Panc1 (cell line): ENCODE data around the gene AOAH. TPM values are rescaled to one million over a fixed set of nuclear protein-coding genes. Genes with fewer than 3 reads are reported as not detected.
"Not testable (repeated sequence)": the region's sequence is repeated elsewhere in the genome, so short reads cannot be mapped to it uniquely, and the experiment has no call there.

ENCODE experiments used
- ATAC-seq: fragments of 200-7000 bp; cut with Tn5 transposase; 2 replicates; pipeline ENCODE4 v1.9.1; 2020; ENCODE audit warnings: mild to moderate bottlenecking, moderate library complexity
- BruUV-seq: library from RNA; stranded (reverse); fragments of 400-500 nt; replicated peaks from 2 replicates; lab custom pipeline; 2021; lab: Mats Ljungman, UMichigan
- CTCF ChIA-PET: fragments of 300-600 bp; sonication (Branson Sonifier 250); formaldehyde crosslinking; loops from one replicate; lab custom pipeline; 2022; ENCODE audit warnings: antibody characterized with exemption; lab: Charles Lee
- POLR2A ChIA-PET: fragments of 300-600 bp; sonication (Branson Sonifier 250); formaldehyde crosslinking; loops from one replicate; lab custom pipeline; 2022; ENCODE audit warnings: antibody characterized with exemption; lab: Charles Lee
- DNase-seq: peaks from one replicate; pipeline ENCODE4 v3.0.0-alpha.2; 2010; ENCODE audit warnings: low read depth, low spot score
- H3K27ac ChIP-seq: 2 replicates; pipeline ENCODE4 v1.5.1; 2011; ENCODE audit warnings: mild to moderate bottlenecking, low read length, inconsistent platforms
- H3K27me3 ChIP-seq: fragments of 200-500 bp; sonication (Bioruptor generic); 2 replicates; pipeline ENCODE4 v1.6.0; 2014; ENCODE audit warnings: low read length, inconsistent platforms; ENCODE audit not compliant: control insufficient read depth, insufficient read depth
- H3K36me3 ChIP-seq: fragments of 200-500 bp; sonication (Bioruptor generic); 2 replicates; pipeline ENCODE4 v1.5.1; 2014; ENCODE audit warnings: inconsistent platforms, mild to moderate bottlenecking, low read length, moderate library complexity; ENCODE audit not compliant: control insufficient read depth, insufficient read depth
- H3K4me1 ChIP-seq: 2 replicates; pipeline ENCODE4 v1.5.1; 2011; ENCODE audit warnings: inconsistent platforms, mild to moderate bottlenecking, low read length, moderate library complexity; ENCODE audit not compliant: control insufficient read depth, insufficient read depth
- H3K4me3 ChIP-seq, 2 experiments: 2 replicates each; pipeline ENCODE4 v1.5.1; 2011 to 2012; ENCODE audit warnings: low read depth in 2 of 2, low read length in 2 of 2, mild to moderate bottlenecking in 2 of 2, inconsistent platforms in 1 of 2, moderate library complexity in 1 of 2
- H3K9me3 ChIP-seq: fragments of 200-500 bp; sonication (Bioruptor generic); 2 replicates; pipeline ENCODE4 v1.5.1; 2014; ENCODE audit warnings: low read depth, mild to moderate bottlenecking, inconsistent platforms, low read length, moderate library complexity; ENCODE audit not compliant: control insufficient read depth, insufficient read depth
- CTCF ChIP-seq: fragments of 450-650 bp; IDR thresholded peaks from 2 replicates; pipeline ENCODE4 v1.5.1; 2017; ENCODE audit warnings: mild to moderate bottlenecking
- POLR2AphosphoS5 ChIP-seq: IDR thresholded peaks from 2 replicates; pipeline ENCODE4 v1.6.1; 2012; ENCODE audit warnings: mild to moderate bottlenecking, low read depth, low read length, moderate library complexity
- REST ChIP-seq, 2 experiments: IDR thresholded peaks; 2 replicates each; pipeline ENCODE4 v1.6.1; 2011 to 2012; ENCODE audit warnings: low read depth in 2 of 2, control low read depth in 1 of 2, low read length in 1 of 2, mild to moderate bottlenecking in 1 of 2, moderate library complexity in 1 of 2; ENCODE audit not compliant: insufficient read depth in 1 of 2
- SIN3A ChIP-seq: IDR thresholded peaks from 2 replicates; pipeline ENCODE4 v1.6.1; 2012; ENCODE audit warnings: low read depth, mild to moderate bottlenecking, low read length, moderate library complexity, borderline replicate concordance; ENCODE audit not compliant: insufficient read depth
- TCF7L2 ChIP-seq: IDR thresholded peaks from 2 replicates; pipeline ENCODE4 v1.6.1; 2011; ENCODE audit warnings: mild to moderate bottlenecking, low read depth, low read length, inconsistent platforms
- in situ Hi-C: cut with HindIII; loops from 2 replicates; pipeline ENCODE4 v1.10.0; 2016; ENCODE audit warnings: low sequenced_read_pairs, low pct_unique_long_range_greater_than_20kb
- intact Hi-C: fragments of 100-400 bp; cut with micrococcal nuclease; formaldehyde crosslinking; loops from one replicate; pipeline ENCODE4 v1.10.0; 2022; ENCODE audit not compliant: unreplicated experiment
- total RNA-seq: library from RNA; stranded (reverse); gene quantifications from one replicate; pipeline ENCODE4 v1.2.1, GENCODE V29; 2021; ENCODE audit not compliant: unreplicated experiment

Gene AOAH
- total RNA-seq, 1 experiment from 2014 or later, result 0.31 TPM

DNA sequence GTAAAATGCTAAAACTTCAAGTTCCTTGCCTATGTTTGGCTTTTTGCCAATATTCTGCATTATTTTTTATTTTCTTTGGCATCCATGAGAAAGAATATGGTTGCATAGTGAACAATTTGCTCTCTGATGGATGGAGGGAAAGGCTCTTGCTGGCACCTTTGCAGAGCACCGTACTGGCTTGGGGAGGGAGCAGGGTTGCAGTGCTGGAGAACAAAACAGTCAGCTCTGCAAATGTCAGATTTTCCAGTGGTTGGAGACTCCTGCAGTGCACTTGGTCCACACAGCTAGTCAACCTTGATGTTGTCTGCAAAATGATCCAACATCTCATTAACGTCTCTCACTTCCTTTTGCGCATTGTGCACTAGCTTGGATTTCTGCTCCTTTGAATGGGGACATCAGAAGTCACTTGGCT, 233.9 kb downstream of the AOAH start:
- in situ Hi-C loops, result loop anchor here (25.0 kb wide), 1 partner anchor 697 kb away; no protein-coding TSS in a partner anchor
- H3K4me3 ChIP-seq, result no peak overlapping the region
- ChIA-PET POLR2A (no interaction called here), CTCF (interaction anchor here (0.9 to 1.2 kb wide), 3 partner anchors 691 to 708 kb away, joined by 3 read pairs; no protein-coding TSS in a partner anchor)
- H3K27ac ChIP-seq, result peak overlapping the region; percentile 65; the same call in 1 of the 2 replicates
- H3K36me3 ChIP-seq, result no peaks in the 10 kb centered on the region
- TF ChIP-seq CTCF (no peak), SIN3A (no peak), TCF7L2 (no peak), REST (IDR thresholded peaks at IDR 0.05; ENCODE audit: insufficient read depth in 1 of 2, low read depth in 2 of 2, low read length in 1 of 2) (no peak), POLR2AphosphoS5 (no peak)
- no peaks in the 10 kb centered on the region for H3K4me1 ChIP-seq
- peaks cover 33% of the 10 kb centered on the region; the same call in 1 of the 2 replicates for H3K9me3 ChIP-seq
- intact Hi-C loops, result loop anchor here (5.0 kb wide), 1 partner anchor 167 kb away; no protein-coding TSS in a partner anchor
- BruUV-seq, result no TSS peak
- DNase-seq (no peak), ATAC-seq (no peak)
- H3K27me3 ChIP-seq, result no peaks in the 10 kb centered on the region

DNA sequence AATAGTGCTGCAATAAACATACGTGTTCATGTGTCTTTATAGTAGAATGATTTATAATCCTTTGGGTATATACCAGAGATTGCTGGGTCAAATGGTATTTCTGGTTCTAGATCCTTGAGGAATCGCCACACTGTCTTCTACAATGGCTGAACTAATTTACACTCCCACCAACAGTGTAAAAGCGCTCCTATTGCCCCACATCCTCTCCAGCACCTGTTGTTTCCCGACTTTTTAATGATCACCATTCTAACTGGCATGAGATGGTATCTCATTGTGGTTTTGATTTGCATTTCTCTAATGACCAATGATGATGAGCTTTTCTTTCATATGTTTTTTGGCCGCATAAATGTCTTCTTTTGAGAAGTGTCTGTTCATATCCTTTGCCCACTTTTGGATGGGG, 235.6 kb downstream of the AOAH start:
- H3K27ac ChIP-seq, BruUV-seq, ATAC-seq, POLR2A ChIA-PET, H3K36me3 ChIP-seq, DNase-seq, H3K4me3 ChIP-seq, H3K4me1 ChIP-seq, CTCF ChIA-PET, H3K27me3 ChIP-seq: not testable (repeated sequence)
- intact Hi-C loops (loop anchor here (1.0 to 5.0 kb wide), 3 partner anchors 184 to 710 kb away; no protein-coding TSS in a partner anchor), in situ Hi-C loops (loop anchor here (25.0 kb wide), 1 partner anchor 699 kb away; no protein-coding TSS in a partner anchor)
- H3K9me3 ChIP-seq, result peaks cover 29% of the 10 kb centered on the region; the same call in 1 of the 2 replicates
